ENCODE measurements around the gene HACD2.
A peak's percentile ranks its signal among the peaks of the same experiment; 100 is the strongest.
"Not testable (repeated sequence)": the region's sequence is repeated elsewhere in the genome, so short reads cannot be mapped to it uniquely, and the experiment has no call there.

The HACD2 gene

DNA sequence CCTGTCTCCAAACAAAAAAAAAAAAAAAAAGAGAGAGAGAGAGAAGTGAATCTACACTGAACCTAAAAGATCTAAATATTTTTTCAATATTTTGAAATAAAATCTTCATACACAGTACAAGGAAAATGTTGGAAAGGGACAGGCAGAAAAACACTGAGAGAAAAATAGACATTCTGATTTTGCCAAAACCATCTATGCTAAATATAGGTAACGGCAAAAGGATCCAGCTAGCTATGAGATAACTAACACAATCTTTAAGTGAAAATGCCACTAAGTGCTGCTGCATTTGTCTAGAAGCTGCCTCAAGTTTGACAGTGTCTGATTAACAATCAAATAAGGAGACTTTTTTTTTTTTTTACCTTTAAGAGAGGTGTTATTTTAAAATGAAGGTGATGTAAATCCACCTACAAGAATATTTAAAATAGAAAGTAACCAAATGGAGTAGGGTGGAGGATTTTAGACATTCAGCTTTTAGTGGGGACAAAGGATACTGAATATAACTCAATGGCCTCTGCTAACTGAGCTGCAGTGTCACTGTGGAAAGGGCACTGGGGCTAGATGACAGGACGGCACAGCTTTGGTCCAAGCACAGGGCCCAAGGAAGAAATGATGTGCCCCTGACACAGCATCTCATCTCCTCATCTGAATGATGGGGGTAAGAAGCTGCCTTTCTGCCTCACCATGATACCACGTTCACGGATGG is 62.4 kb downstream of the HACD2 start:
- no peak for DNase-seq

DNA sequence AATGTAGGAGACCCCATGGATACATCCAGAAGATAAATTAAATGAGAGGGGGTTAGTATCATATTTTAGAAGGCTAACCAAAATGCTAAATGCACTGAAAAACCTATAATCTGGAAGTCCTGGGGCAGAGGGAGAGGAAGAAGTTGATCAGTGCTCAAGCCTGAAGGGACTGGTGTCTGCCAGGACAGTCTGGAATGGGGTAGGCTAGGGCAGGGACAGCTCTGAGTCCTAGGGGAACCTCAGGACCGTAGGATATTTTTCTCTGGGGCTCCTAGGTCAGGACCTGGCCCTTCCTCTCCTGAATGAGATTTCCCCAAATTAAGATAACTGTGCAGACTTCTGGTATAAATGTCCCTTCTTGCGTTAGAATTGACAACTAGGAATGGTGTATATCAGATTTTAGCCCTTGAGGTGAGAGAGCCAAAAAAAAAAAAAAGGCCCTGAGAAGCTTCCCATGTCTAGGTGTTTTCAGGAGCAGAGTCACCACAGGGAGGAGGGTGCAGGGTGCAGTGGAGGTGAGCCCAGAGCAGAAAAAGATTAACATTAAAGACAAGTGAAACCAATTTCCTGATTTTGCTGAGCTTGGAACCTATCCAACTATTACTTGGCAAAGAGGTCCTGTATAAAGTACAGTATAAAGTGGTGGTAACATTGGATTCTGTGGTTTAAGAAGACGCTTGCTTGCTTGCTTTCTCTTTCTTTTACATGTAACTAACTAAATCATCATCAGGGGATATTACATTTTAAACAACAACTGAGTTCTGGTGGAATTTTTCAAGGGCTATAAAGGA is 63.5 kb downstream of the HACD2 start:
- DNase-seq: no peak

DNA sequence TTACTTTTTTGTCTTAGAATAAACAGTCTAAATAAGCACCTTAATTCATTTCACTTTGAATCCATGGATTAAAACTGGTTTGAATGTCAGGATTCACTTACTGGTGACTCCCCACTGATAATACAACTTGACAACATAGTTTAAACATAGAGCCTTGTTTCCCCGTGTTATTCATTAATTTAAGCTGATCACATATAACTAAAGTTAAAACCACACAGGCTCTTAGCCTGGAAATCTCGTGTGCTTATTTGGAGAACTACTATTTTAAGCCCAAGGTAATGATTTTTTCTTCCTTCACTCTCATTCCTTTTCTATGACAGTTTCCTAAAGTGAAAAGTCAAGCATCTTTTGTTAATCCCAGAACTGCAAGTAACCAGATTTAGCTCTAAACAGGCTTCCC is 64.2 kb downstream of the HACD2 start:
- DNase-seq: no peak

DNA sequence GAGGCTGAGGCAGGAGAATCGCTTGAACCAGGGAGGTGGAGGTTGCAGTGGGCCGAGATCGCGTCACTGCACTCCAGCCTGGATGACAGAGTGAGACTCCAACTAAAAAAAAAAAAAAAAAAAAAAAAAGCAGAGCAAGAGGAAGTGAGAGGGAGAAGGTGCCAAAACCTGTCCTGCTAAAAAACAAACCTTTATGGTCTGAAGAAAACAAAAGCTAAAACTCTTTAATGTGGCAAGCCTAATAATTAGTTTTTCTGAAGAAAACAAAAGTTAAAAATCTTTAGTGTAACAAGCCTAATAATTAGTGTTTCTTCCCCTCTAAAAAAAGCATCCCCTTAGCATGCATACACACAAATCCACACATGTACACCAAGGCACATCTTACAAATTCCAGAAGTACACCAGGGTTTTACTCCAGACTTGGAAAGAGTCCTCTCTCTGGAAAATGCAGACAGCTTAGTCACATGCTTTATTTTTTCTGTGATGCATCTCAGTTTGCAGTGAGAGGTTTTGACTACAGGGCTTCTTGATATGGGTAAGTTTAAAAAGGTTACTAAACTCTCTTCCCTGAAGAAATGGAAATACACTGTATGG is 65.9 kb downstream of the HACD2 start:
- no peak for DNase-seq

DNA sequence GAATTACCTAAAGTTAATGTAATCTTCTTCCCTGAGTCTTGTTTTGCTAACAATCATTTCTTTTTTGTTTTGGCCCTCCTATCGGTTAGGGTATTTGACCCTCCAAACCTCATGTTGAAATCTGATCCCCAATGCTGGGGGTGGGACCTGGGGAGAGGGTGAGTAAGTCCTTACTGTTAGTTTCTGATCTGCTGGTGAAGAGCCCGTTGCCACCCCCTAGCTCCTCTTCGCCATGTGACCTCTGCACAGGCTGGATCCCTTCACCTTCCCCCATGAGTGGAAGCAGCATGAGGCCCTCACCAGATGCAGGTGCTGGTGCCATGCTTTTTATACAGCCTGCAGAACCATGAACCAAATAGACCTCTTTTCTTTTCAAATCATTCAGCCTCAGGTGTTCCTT is 73.1 kb downstream of the HACD2 start:
- DNase-seq: no peak

DNA sequence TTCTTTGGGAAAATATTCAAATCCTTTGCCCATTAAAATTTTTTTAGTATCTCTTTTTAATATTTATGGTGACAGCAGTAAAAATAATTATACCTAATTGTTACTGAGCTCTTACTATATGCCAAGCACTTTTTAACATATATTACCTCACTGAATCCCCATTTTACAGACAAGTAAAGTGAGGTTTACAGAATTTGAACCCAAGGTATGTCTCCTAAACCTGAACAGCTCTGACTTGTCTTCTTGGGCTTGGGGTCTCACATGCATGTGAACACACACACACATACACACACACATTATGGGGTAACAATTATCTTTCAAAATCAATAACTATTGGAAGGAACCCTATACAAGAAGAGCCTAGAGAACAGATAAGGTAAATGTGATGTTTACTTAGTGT is 73.8 kb downstream of the HACD2 start:
- DNase-seq: no peak

DNA sequence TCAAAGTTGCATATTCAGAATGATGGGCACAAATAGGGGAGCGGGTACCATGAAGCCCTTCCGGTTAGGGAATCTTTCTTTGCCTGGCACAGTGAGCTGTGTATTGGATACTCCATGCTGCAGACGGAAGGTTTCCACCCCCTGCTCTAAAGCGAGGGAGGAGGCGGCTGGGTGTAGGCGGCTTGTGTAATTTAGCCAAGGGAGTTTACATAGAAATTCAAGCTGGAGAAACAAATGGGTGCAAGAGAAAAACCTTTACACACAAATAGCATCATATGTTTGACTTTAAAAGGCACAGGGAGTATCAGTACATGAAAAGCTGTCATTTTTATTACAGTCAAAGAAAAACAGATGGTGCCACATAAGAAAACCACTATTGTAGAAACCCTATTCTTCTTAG is 76.7 kb downstream of the HACD2 start:
- DNase-seq: no peak

DNA sequence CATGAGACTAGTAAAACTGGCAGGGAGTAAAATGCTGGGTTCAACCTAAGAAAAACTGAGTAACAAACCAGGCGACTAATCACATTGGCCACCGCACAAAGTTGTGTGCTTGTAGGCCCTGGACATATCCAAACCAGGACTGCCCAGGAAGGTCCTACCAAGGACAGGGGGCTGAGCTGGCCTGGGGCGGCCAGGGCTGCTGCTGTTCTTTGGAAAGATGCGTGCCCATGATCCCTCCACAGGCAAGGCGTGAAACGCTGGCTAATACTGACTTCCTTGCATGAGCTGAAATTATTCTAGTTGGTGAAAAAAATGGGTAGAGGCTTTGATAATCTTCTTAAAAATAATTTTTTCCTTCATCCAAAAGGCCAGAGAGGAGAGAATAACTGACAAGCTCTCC is 79.0 kb downstream of the HACD2 start:
- no peak for DNase-seq

DNA sequence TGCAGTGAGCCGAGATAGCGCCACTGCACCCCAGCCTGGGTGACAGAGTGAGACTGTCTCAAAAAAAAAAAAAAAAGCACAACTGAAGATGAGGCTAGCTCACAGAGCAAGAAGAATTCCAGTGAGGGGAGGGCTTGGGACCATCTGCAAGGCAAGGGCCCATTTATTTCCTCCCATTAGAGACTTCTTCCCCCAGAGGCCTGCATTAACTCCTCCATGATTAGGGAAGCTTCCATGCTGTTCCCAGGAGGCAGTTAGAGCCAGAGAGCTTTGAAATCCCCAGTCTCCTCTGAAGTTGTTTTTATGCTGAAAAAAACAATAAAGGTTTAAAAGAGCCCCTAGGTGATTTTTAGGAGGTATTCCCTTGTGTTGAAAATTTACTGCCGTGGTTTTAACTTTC is 81.7 kb downstream of the HACD2 start:
- no peak for DNase-seq

DNA sequence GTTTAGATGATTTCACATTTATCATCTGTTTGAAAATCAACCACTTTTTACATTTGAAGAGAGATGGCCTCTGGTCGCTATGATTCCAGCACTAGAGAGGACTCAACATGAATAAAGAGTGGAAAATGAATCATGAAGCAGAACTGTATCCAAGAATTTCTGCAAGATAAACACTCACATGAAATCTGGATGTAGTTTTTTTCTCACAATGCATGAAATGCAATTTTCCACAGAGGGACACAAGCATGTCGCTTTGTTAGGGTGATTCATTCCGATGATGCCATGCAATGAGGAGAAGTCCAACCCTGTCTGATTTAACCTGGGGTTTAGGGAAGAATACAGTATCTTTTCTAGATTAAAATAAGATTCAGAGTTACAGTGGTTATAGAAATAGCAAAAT is 85.5 kb downstream of the HACD2 start:
- peak; percentile 67 for DNase-seq

DNA sequence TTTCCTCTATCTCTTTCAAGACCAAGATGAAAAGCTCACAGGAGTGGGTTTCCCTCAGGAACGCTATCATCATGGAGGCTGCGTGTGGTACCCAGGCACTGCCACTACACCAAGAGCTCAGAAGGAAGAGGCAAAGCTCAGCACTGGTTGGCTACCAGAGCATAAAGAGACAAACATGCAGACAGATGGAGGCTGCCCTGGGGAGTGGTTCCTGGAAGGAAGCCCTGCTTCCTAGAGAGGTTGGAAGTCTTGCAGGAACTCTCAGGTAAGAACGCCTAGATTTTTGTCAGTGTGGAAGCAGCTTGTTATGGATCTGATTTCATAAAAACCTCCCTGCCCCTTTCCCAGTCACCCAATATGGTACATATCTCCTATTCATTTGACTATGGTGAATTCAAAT is 86.1 kb downstream of the HACD2 start:
- no peak for DNase-seq

DNA sequence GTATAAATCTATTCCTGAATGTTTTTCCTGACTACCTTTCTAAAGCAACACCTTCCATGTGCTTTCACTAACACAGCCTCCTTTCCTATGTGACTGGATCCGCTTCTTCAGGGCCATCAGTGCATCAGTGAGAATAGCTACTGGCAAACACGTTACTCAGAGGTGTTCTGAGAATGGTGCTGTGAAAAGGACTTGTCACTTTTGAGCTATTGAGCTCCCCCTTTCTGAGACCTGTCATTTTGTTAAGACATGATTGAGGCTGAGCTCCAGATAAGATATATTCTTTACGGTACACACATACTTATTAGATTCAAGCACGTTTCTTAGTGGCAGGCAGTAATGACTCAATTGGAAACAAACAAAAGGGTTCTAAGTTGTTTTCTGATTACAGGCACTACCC is 90.9 kb downstream of the HACD2 start:
- no peak for DNase-seq

DNA sequence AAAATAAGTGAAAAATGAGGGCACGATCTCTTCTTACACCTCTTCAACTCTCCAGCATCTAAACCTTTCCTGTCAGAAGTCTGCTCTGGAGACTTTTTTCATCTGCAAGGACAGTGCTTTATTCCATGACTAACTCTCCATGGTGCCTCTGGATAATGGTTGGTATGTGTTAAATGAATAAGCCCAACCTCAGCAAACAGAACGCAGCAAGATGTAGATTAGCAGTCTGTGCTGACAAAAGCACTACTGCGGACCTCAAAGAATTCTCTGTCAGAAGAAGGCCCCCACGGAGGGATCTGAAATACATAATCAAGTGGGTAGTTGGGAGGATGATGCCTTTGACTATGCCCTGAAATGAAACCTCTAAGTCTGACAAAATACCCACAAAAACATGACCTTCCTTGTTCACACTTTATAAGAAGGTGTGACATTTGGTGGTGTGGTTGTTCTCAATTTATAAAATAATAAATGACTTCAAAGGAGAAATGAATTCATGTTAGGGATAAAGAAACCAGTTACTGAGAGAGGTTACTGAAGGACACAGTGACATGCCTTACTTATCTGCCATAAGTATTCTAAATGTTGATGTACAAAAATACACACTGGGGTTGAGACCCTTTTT is 92.8 kb downstream of the HACD2 start:
- no peak for DNase-seq

DNA sequence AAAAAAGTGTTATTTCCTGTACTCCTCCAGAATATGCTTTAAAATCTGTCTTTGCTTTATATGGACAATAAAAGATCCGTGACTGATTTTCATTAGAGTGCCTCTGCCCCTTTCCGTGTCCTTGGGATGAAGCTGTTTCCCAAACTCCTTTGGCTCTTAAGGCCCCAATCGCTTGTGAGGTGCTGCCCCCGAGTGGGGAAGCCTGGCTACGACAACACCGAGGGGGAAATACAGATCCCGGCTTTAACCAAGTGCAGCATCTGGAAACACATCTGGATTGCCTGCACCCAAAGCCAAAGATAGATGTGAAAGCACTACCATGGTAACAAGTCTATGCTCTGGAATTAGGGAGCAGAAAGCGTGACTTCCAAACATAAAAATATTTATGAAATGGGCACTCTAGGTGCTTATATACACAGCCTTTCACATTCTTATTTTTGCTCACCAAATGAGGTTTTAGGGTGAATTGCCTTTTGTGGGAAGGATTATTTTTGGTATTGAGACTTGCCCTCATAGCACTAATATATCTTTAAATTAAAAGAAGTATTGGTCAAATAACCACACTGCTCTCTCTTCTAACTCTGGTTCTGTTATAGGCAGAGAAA is 95.4 kb downstream of the HACD2 start:
- peak; percentile 53 for DNase-seq

DNA sequence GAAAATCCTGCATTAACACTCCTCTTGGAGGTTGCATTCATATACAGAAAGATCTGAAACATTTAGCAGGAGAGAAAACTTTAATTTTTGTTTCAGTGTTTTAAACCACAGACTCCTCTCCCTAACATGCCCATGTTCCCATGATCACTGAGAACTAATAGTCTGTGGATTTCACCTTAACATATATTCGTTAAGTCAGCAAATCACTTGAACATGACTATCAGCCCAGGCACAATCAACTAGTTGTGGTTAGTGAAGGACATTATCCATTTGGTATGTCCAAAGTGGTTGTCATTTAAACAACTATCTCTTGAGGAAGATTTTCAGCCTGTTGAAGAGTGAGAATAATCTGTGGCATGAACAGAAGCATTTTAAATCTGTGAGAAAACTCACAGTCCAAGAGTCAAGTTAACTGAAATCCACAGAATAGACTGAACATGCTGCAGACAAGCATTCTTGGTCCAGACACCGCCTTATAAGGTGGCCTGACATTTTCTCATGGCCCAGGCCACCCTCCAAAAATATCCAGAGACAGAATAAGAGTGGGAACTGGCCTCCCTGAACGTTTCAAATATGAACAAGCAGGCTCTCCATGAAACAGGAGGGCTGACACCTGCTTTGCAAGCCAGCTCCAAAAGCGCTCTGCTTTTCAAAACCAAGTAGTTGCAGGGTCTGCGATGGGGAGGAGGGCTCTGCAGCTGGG is 96.1 kb downstream of the HACD2 start:
- DNase-seq: no peak

DNA sequence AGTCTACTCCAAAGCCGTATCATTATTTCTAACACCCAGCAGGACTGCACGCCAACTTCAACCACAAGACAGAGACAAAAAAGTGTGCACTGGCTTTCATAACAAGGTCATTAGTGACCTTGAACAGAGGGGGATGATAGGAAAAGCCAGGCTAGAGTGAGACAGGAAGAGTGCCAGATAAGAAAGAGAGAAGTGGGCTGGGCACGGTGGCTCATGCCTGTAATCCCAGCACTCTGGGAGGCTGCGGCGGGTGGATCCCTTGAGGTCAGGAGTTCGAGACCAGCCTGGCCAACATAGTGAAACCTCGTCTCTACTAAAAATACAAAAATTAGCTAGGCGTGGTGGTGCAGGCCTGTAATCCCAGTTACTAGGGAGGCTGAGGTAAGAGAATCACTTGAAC is 97.8 kb downstream of the HACD2 start:
- not testable (repeated sequence) for DNase-seq

DNA sequence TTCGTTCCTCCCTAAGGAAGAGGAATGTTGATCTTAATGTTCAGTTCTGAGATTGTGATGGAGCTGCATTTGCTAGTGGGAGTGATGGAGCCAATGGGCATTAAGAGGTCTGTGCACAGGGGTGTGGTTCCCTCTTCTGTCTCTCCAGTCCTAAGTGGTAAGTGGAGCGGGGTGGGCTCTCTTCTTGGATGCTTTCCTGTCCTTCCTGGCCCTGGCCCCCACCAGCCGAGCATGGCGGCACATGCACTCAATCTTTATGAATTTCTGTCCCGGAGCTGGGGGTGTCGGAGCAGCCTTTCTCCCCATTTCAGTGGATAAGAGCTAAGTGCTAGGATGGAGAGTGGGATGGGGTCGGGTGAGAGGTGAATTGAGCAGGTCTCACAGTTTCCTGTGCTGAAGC is 98.4 kb downstream of the HACD2 start:
- DNase-seq: no peak

DNA sequence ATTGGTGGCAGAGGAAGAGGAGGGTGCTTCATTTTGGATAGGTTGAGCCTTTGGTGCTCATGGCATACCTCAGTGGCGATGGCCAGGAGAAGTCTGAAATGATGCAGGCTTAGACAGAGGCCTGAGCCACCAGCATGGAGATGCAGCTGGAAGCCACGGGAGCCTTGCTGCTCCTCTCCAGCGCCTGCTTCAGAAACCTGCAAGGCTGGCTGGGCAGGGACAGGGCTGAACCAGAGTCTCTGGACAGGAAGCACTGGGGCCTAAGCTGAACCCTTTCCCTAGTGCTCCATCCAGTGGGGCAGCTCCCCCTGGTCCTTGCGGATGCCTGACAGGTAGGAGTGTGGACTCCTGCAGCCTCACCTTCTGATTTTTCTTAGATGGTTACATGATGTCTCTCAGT is 99.3 kb downstream of the HACD2 start:
- no peak for DNase-seq

DNA sequence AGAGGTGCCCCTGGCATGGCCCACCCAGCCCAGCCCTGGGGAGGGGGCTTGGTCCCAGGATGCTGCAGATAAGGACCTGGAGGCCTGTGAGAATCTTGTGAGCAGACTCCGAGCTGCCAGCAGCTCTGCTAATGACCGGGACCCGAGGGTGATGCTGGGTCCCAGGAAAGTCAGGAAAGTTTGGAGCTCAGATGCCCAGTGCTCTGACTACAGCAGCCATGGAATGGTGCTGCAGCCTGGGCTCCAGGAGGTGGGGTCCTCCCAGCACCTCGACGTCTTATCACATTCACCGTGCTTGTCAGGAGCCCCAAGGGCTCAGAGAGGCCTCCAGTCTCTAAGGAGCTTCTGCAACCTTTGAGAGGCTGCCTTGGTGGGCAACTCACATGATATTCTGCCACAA is 101.7 kb downstream of the HACD2 start:
- DNase-seq: no peak

DNA sequence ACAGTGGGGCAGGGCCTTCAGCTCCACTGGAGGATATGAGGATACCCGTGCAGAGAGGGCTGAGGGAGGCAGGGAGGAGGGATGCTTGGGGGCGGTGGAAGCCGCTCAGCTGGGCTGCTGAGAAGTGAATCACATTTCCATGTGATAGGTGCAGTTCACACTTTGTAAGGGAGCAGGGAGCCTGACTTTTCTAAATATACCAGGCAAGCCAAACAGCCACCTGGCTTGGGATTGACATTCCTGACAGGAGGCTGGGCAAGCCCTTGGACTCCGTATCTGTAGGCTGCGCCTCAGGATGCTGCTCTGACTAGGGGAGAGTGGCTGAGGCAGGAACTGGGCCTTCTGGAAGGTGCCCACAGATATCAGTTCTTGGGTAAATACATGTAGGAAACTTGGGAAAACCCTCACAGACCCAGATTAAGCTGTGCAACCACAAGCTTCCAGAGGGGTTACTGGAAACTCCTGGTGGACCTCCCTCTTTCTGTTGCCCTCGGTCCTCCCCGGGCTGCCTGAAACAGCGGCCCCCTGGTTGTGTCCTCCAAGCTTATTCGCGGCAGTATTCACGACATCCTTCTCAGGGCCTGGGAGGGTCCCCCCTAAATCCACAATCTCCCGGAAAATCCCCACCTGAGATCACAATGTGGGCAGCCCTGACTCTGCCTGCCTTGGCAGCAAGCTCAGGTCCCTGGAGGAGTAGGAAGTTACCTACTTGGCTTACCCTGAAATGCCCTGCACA is 103.0 kb downstream of the HACD2 start:
- DNase-seq: no peak

DNA sequence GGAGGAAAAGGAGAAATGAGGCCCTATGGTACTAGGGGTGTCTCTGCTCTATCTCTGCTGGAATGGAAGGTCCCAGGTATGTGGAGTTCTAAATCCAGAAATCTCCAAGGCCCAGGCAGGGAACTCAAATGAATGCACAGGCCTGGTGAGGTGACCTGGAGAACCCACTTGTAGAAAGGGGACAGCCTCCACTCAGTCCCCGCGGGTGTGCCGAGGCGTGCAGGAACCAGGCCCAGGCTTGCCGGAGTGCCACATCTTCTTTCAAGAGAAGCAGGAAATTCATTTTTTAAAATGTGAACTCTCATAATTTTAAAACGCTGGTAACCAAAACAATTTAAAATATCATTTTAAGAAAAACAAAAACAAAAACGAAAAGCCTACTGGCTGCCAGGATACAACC is 103.8 kb downstream of the HACD2 start:
- DNase-seq: no peak

DNA sequence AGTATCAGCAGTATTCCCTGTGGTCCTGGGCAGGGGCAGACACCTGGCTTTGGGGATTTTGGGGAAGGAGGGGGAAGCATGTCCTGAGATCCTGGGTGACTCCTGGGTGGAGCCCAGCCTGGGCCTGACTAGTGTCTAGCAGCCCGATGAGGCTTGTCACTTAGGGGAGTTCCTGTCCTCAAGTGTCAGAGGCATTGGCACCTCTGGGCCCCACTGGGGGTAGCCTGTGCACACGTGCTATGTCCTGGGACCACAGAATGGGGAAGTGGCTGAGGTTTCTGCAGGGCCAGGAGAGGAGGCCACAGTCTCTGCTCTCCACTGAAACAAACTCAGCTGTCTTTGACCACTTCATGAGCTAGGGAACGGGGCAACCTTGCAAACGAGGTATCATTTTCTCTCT is 104.4 kb downstream of the HACD2 start:
- DNase-seq: no peak

Data from EL (cell line).